GM18870 (cell line): Measurements from ENCODE around the gene NPAS3.

Experiments used
- ATAC-seq: cut with Tn5 transposase; IDR thresholded peaks from one replicate; pipeline ENCODE4 v1.9.1; 2021; ENCODE audit warnings: moderate library complexity; ENCODE audit not compliant: unreplicated experiment

Gene NPAS3

GRCh38 chr14:33842299-33842698 is 903.6 kb downstream of the NPAS3 start:
- ATAC-seq: no peak

- no peak for ATAC-seq
Observed at GRCh38 chr14:33844118-33844517, 905.4 kb downstream of the NPAS3 start.

DNA sequence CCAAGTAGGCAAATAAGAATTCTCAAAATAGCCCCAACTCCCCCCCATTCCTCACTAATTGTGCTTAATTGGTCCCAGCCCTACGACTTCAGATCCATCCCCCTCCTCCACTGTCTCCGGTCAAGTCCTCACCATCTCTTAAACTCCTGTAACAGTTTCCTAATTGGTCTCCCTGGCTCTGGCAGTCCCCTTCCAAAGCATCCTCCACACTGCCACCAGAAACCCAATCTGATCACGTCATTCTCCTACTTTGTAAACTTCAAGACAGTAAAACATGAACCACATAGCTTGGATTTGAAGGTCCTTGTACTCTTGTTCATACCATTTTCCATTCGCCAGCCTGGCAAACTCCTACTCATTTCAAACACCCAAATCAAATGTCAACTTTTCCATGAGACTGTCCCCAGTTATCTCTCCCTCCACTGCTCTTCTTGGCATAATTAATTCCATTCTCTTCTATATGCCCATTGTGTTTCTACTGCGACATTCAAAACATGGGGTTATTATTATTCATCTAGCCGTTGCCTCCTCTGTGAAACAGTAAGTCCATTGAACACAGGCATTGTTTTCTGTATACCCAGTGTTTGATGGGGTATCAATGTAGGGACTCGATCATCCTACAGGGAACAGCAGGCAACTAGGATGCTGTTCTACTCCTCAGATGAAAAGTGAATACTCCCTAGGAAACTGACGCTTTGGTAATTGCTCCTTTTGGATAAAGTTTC is 907.6 kb downstream of the NPAS3 start:
- ATAC-seq: no peak

DNA sequence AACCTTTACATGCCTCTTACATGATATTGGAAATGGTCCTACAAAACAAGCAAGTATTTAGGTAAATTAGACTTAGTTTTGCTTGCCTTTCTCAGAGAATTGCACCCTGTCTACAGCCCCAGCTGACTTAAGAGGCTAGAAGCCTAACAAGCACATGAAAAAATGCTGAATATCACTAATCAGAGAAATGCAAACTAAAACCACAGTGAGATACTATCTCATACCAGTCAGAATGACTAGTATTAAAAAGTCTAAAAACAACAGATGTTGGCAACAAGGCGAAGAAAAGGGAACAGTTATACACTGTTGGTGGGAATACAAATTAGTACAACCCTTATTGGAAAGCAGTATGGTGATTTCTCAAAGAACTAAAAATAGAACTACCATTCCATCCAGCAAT is 908.4 kb downstream of the NPAS3 start:
- no peak for ATAC-seq

GRCh38 chr14:33848009-33848408 is 909.3 kb downstream of the NPAS3 start:
- ATAC-seq: no peak

GRCh38 chr14:33848706-33849454 is 910.2 kb downstream of the NPAS3 start:
- no peak for ATAC-seq

GRCh38 chr14:33849455-33849801 is 910.7 kb downstream of the NPAS3 start:
- ATAC-seq: no peak

GRCh38 chr14:33850826-33851225 is 912.1 kb downstream of the NPAS3 start:
- ATAC-seq: no peak

DNA sequence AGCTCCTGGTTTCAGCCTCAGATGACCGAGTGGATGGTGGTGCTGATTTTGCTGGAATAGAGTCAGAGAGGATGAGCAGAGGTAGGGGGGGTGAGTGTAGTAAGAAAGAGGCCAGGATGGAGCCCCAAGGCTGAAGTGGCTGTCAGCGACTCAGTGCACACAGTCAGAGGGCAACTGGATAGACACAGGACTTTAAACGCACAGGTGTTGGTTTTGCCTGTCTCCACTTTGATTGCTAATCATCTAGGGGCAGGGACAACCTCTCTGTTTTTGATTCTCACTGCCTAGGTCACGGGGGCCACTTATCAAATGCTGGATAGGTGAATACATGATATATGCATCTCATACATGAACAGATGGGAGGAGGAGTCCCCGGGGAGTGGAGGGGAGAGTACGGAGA is 912.7 kb downstream of the NPAS3 start:
- ATAC-seq: no peak

DNA sequence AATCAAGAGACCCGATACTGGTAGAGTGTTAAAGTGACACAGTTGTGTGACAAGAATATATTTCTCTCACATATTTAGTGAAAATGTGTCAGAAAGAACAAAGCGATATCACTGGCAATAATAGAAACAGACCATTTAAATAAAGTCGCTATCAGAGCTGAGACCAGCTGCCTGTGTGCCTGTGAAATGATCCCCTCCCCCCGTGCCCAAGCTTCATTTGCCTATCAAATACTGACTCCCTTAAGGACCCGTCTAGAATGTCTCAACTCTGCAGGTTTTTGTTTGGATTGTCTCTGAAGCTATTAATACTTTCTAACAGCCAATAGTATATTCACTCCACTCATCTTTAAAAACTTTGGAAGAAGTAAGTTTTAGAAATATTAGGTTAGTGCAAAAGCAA is 913.3 kb downstream of the NPAS3 start:
- no peak for ATAC-seq
